ENCODE data around the gene ITGB7. TPM values are rescaled to one million over a fixed set of nuclear protein-coding genes. Genes with fewer than 3 reads are reported as not detected.

The ITGB7 gene
- total and polyA plus RNA-seq, 10 of the 15 experiments (the other 5 are each of a cell fraction or from before 2014, with no cell fraction given): 54.5 to 487 (median 252) TPM

GRCh38 chr12:53205747-53206419 lies 1.2 kb downstream of the ITGB7 start (continued):
- TF ChIP-seq E4F1 (IDR thresholded peaks at IDR 0.05; ENCODE audit: borderline replicate concordance, partially characterized antibody) (no peak), KLF5 (IDR thresholded peaks at IDR 0.05; ENCODE audit: partially characterized antibody) (no peak), POLR2AphosphoS2 (IDR thresholded peaks at IDR 0.05; ENCODE audit: low read depth, low read length) (no peak), PAX5 (IDR thresholded peaks at IDR 0.05; ENCODE audit: borderline replicate concordance, low read depth, low read length) (peak; percentile 90), RFX5 (IDR thresholded peaks at IDR 0.05; ENCODE audit: low read depth, low read length) (no peak), CHD1 (IDR thresholded peaks at IDR 0.05; ENCODE audit: low read depth, low read length) (no peak), ETV6 (conservative IDR thresholded peaks at IDR 0.05 in 1 of 2, IDR thresholded peaks at IDR 0.05 in 1 of 2; ENCODE audit: borderline replicate concordance in 1 of 2, low read depth in 1 of 2) (peak in 1 of 2 experiments; percentile 80; a peak in 1 of 4 replicates), ZNF24 (IDR thresholded peaks at IDR 0.05) (no peak), ASH2L (IDR thresholded peaks at IDR 0.05; ENCODE audit: borderline replicate concordance, low read depth) (no peak), SMC3 (IDR thresholded peaks at IDR 0.05; ENCODE audit: borderline replicate concordance, low read length) (no peak), E2F8 (IDR thresholded peaks at IDR 0.05; ENCODE audit: low read depth, partially characterized antibody) (no peak), JUND (IDR thresholded peaks at IDR 0.05; ENCODE audit: low read depth, low read length) (peak; percentile 80; the same call in 1 of the 2 replicates), STAT1 (conservative IDR thresholded peaks at IDR 0.05) (no peak), FOXM1 (IDR thresholded peaks at IDR 0.05; ENCODE audit: low read depth, low read length) (peak; percentile 63; the same call in 1 of the 2 replicates), NR2F1 (conservative IDR thresholded peaks at IDR 0.05) (peak; percentile 90), CREB1 (IDR thresholded peaks at IDR 0.05; ENCODE audit: low read depth) (peak; percentile 59), MXI1 (IDR thresholded peaks at IDR 0.05; ENCODE audit: low read depth, low read length) (peak; percentile 66; the same call in 1 of the 2 replicates), BHLHE40 (IDR thresholded peaks at IDR 0.05; ENCODE audit: borderline replicate concordance in 1 of 2, low read depth in 2 of 2, low read length in 1 of 2) (peak; percentile 79 to 84), E2F4 (IDR thresholded peaks at IDR 0.05; ENCODE audit: low read depth, low read length) (no peak), SMAD5 (IDR thresholded peaks at IDR 0.05; ENCODE audit: low read depth) (no peak; the same call in 1 of the 2 replicates), RB1 (IDR thresholded peaks at IDR 0.05; ENCODE audit: borderline replicate concordance) (no peak), DPF2 (IDR thresholded peaks at IDR 0.05) (peak; percentile 72), BCL3 (IDR thresholded peaks at IDR 0.05; ENCODE audit: borderline replicate concordance, insufficient read depth, low read depth, low read length, poor library complexity, severe bottlenecking) (peak; percentile 69)

Measured in GM12878 (cell line).